Body of pancreas (tissue), 4 donors: ENCODE measurements around the gene STARD3.

Experiments used
- CTCF ChIP-seq, 7 experiments: fragments of 450-650 bp in 4 of 7; fragments of 200-600 bp in 3 of 7; sonication (generic) in 3 of 7; IDR thresholded peaks; one replicate each; pipeline ENCODE4 v1.5.1; 2016 to 2019; ENCODE audit warnings: antibody characterized with exemption in 7 of 7
- POLR2A ChIP-seq, 3 donors: fragments of 450-650 bp; IDR thresholded peaks; one replicate each; pipeline ENCODE4 v1.6.1; 2016; ENCODE audit warnings: antibody characterized with exemption in 3 of 3, mild to moderate bottlenecking in 2 of 3

- TF ChIP-seq CTCF (IDR thresholded peaks at IDR 0.05) (no peak), POLR2A (IDR thresholded peaks at IDR 0.05) (no peak)
These were observed 37.8 kb upstream of the STARD3 start for GRCh38 chr17:39599004-39599664.
